OCI-LY1 (cell line): Measurements from ENCODE around the gene GLMP.

Source experiments
- H2AFZ ChIP-seq: fragments of 200-600 bp; sonication (generic), shearing (Covaris generic); 2 replicates; pipeline ENCODE4 v1.6.0; 2014; ENCODE audit warnings: antibody characterized with exemption, mild to moderate bottlenecking, low read length
- H3F3A ChIP-seq: fragments of 200-600 bp; sonication (generic), shearing (Covaris generic); 2 replicates; pipeline ENCODE4 v1.6.0; 2014; ENCODE audit warnings: mild to moderate bottlenecking, antibody characterized with exemption, low read length, moderate library complexity; ENCODE audit not compliant: insufficient read depth
- H3K27ac ChIP-seq: fragments of 200-600 bp; sonication (generic); 2 replicates; pipeline ENCODE4 v1.5.1; 2014; ENCODE audit warnings: low read length, mixed run types, mild to moderate bottlenecking, low read depth; ENCODE audit not compliant: poor library complexity, severe bottlenecking
- H3K27me3 ChIP-seq: fragments of 200-600 bp; sonication (generic); 2 replicates; pipeline ENCODE4 v1.6.0; 2014; ENCODE audit warnings: antibody characterized with exemption, mild to moderate bottlenecking, low read length, moderate library complexity; ENCODE audit not compliant: insufficient read depth
- H3K36me3 ChIP-seq: fragments of 200-600 bp; sonication (generic); 2 replicates; pipeline ENCODE4 v1.6.1; 2014; ENCODE audit warnings: mild to moderate bottlenecking, antibody characterized with exemption, low read length, moderate library complexity, mixed read lengths; ENCODE audit not compliant: insufficient read depth
- H3K4me1 ChIP-seq: fragments of 200-600 bp; sonication (generic); 2 replicates; pipeline ENCODE4 v1.5.1; 2014; ENCODE audit warnings: mild to moderate bottlenecking, low read length, moderate library complexity; ENCODE audit not compliant: insufficient read depth, severe bottlenecking
- H3K4me2 ChIP-seq: fragments of 200-600 bp; sonication (generic), shearing (Covaris generic); 2 replicates; pipeline ENCODE4 v1.6.1; 2014; ENCODE audit warnings: low read length
- H3K4me3 ChIP-seq: fragments of 200-600 bp; sonication (generic); 2 replicates; pipeline ENCODE4 v1.5.1; 2014; ENCODE audit warnings: low read length, low read depth, mild to moderate bottlenecking, mixed read lengths; ENCODE audit not compliant: poor library complexity, severe bottlenecking
- H3K79me2 ChIP-seq: fragments of 200-600 bp; shearing (Covaris generic); 2 replicates; pipeline ENCODE4 v1.6.1; 2016; ENCODE audit warnings: mixed run types, low read length, mixed read lengths; ENCODE audit not compliant: insufficient read depth
- H3K9ac ChIP-seq: fragments of 200-600 bp; sonication (generic), shearing (Covaris generic); 2 replicates; pipeline ENCODE4 v1.6.1; 2014; ENCODE audit warnings: mild to moderate bottlenecking, low read length, mixed read lengths
- H3K9me2 ChIP-seq: fragments of 200-600 bp; sonication (generic), shearing (Covaris generic); 2 replicates; pipeline ENCODE4 v1.6.1; 2014; ENCODE audit warnings: low read depth, mild to moderate bottlenecking, low read length, mixed read lengths
- H3K9me3 ChIP-seq: fragments of 200-600 bp; shearing (Covaris generic); 2 replicates; pipeline ENCODE4 v1.6.1; 2014; ENCODE audit warnings: low read length, mixed read lengths
- H4K20me1 ChIP-seq: fragments of 200-600 bp; sonication (generic), shearing (Covaris generic); 2 replicates; pipeline ENCODE4 v1.6.0; 2016; ENCODE audit warnings: mild to moderate bottlenecking, low read length; ENCODE audit not compliant: insufficient read depth
- CTCF ChIP-seq: fragments of 200-600 bp; sonication (generic), shearing (Covaris generic); IDR thresholded peaks from 2 replicates; pipeline ENCODE4 v1.5.1; 2017; ENCODE audit warnings: mild to moderate bottlenecking, antibody characterized with exemption, low read length, moderate library complexity, mixed read lengths
- EZH2 ChIP-seq: fragments of 200-600 bp; sonication (generic), shearing (Covaris generic); IDR thresholded peaks from 2 replicates; pipeline ENCODE4 v1.8.0; 2017; ENCODE audit warnings: borderline replicate concordance, mixed run types, mild to moderate bottlenecking, antibody characterized with exemption, low read length, moderate library complexity, mixed read lengths

GLMP gene

GRCh38 chr1:156242738-156243137 is 52.7 kb downstream of the GLMP start:
- no peak overlapping the region for H3K9ac ChIP-seq
- H3K27me3 ChIP-seq: 0 out of 2 replicates have a peak, but pooled peaks cover 5% of the 10 kb centered on the region
- no peak overlapping the region for H3K4me3 ChIP-seq
- peaks cover 10% of the 10 kb centered on the region for H3K4me1 ChIP-seq
- H3K27ac ChIP-seq: no peak overlapping the region
- TF ChIP-seq EZH2: no peak
- no peak for TF ChIP-seq CTCF
- no peaks in the 10 kb centered on the region for H3K9me2 ChIP-seq
- no peaks in the 10 kb centered on the region for H3F3A ChIP-seq
- H3K9me3 ChIP-seq: no peaks in the 10 kb centered on the region
- H3K4me2 ChIP-seq: no peak overlapping the region
- H4K20me1 ChIP-seq: no peaks in the 10 kb centered on the region
- H3K36me3 ChIP-seq: peaks cover 27% of the 10 kb centered on the region
- H2AFZ ChIP-seq: no peak overlapping the region
- no peaks in the 10 kb centered on the region for H3K79me2 ChIP-seq
